Activated CD4-positive, alpha-beta T cell treated with anti-CD3 and anti-CD28 coated beads, Interleukin-2, amount 10 ng/mL, durations not matched to agents 24 days and 14 days (primary cell): ENCODE data around the gene RLF. TPM values are rescaled to one million over a fixed set of nuclear protein-coding genes. Genes with fewer than 3 reads are reported as not detected.

Experiments used
- DNase-seq: peaks from one replicate; pipeline ENCODE4 v3.0.0; 2022
- H3K27ac Mint-ChIP-seq: one replicate; pipeline ENCODE4 v1.8.0; 2022; ENCODE audit warnings: mild to moderate bottlenecking, mixed read lengths
- H3K27me3 Mint-ChIP-seq: one replicate; pipeline ENCODE4 v1.8.0; 2022; ENCODE audit warnings: mixed read lengths
- H3K36me3 Mint-ChIP-seq: one replicate; pipeline ENCODE4 v1.8.0; 2022; ENCODE audit warnings: low read depth, mild to moderate bottlenecking, mixed read lengths
- H3K4me1 Mint-ChIP-seq: one replicate; pipeline ENCODE4 v1.8.0; 2021; ENCODE audit warnings: mixed read lengths
- H3K4me3 Mint-ChIP-seq: one replicate; pipeline ENCODE4 v1.8.0; 2022; ENCODE audit warnings: mild to moderate bottlenecking, moderate library complexity, mixed read lengths
- H3K9me3 Mint-ChIP-seq: one replicate; pipeline ENCODE4 v1.8.0; 2021; ENCODE audit warnings: mixed read lengths
- intact Hi-C: fragments of 100-400 bp; cut with micrococcal nuclease; formaldehyde crosslinking; loops from one replicate; pipeline ENCODE4 v1.15.1; 2023
- total RNA-seq: library from RNA; stranded (reverse); gene quantifications from 2 replicates; pipeline ENCODE4 v1.2.3, GENCODE V29; 2022

RLF gene
- total RNA-seq, 1 donor from 2014 or later, result 21.2 TPM

DNA sequence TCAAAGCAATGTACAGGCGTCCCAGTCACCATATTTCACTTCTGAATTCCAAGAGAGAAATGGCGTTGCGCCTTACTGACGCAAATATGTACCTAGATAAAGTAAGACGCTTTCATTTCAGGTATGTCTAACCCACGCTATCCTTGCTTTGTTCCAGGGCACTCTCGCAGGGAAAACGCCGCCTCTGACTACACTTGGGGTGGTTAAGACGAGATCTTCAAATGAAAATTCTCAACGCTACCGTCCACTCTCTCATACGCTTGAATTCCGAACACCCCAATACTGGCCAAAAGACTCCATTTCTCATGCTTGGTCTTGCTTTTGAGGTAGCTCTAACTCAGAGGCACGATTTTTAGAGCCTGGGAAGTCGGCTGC lies 96.1 kb downstream of the RLF start:
- DNase-seq, result no peak
- Mint-ChIP-seq H3K4me1 (peaks cover 27% of the 10 kb centered on the region), H3K4me3 (peak overlapping the region; percentile 87), H3K9me3 (no peaks in the 10 kb centered on the region), H3K36me3 (peaks cover 32% of the 10 kb centered on the region), H3K27ac (peak overlapping the region; percentile 99), H3K27me3 (no peaks in the 10 kb centered on the region)
- intact Hi-C loops, result loop anchor here (1.0 to 5.0 kb wide), 4 partner anchors 16 to 115 kb away; partner anchors contain the start of gene SMAP2

GRCh38 chr1:40257688-40258444 lies 96.7 kb downstream of the RLF start, which contains the start of gene ZMPSTE24:
Gene ZMPSTE24 (plus strand): TSS chr1:40258236. CDS start chr1:40258272, 36 bp downstream.
- peak; percentile 98 for DNase-seq
- Mint-ChIP-seq H3K4me3 (peak within 1 kb of the TSS; percentile 87), H3K4me1 (peaks cover 31% of the 10 kb centered on the region), H3K27ac (peak within 1 kb of the TSS; percentile 99), H3K36me3 (peaks cover 36% of the 10 kb centered on the region), H3K9me3 (no peaks in the 10 kb centered on the region), H3K27me3 (no peaks in the 10 kb centered on the region)
- intact Hi-C loops, result loop anchor here (1.0 to 5.0 kb wide), 8 partner anchors 17 to 218 kb away; partner anchors contain the start of genes CAP1, RLF and SMAP2

DNA sequence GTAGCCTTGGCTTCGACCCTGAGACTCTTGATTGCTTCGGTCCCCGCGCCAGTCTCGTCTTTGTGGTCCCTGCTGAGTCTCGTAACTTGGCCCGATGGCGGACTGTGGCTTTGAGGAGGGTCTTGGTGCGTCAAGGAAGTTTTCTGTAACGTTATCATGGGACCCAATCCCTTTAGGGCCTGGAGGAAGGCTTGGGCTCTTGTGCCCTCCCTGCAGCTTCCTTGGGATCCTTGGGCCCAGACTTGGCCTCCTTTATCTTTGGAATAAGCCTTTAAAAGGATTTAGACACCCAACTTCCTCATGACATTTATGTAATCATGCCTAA lies 97.2 kb downstream of the RLF start:
- Mint-ChIP-seq H3K27ac (peak overlapping the region; percentile 99), H3K4me3 (peak overlapping the region; percentile 87), H3K36me3 (peaks cover 41% of the 10 kb centered on the region), H3K27me3 (no peaks in the 10 kb centered on the region), H3K9me3 (no peaks in the 10 kb centered on the region), H3K4me1 (peaks cover 36% of the 10 kb centered on the region)
- intact Hi-C loops, result loop anchor here (1.0 to 5.0 kb wide), 6 partner anchors 36 to 218 kb away; partner anchors contain the start of genes CAP1, RLF and SMAP2
- DNase-seq, result no peak

- Mint-ChIP-seq H3K36me3 (peaks cover 64% of the 10 kb centered on the region), H3K4me3 (peak overlapping the region; percentile 57), H3K4me1 (peaks cover 43% of the 10 kb centered on the region), H3K27me3 (no peaks in the 10 kb centered on the region), H3K27ac (peak overlapping the region; percentile 88), H3K9me3 (no peaks in the 10 kb centered on the region)
- intact Hi-C loops, result loop anchor here (1.0 to 5.0 kb wide), 5 partner anchors 23 to 138 kb away; partner anchors contain the start of gene RLF
- DNase-seq, result no peak
Measured at GRCh38 chr1:40264354-40264781, 103.2 kb downstream of the RLF start.

- Mint-ChIP-seq H3K27me3 (no peaks in the 10 kb centered on the region), H3K4me3 (no peak overlapping the region), H3K4me1 (peaks cover 42% of the 10 kb centered on the region), H3K36me3 (peaks cover 62% of the 10 kb centered on the region), H3K9me3 (no peaks in the 10 kb centered on the region), H3K27ac (peak overlapping the region; percentile 5)
- intact Hi-C loops, result loop anchor here (2.0 kb wide), 2 partner anchors 50 to 78 kb away; no protein-coding TSS in a partner anchor
- DNase-seq, result no peak
Measured at GRCh38 chr1:40265298-40265697, 104.1 kb downstream of the RLF start.

DNA sequence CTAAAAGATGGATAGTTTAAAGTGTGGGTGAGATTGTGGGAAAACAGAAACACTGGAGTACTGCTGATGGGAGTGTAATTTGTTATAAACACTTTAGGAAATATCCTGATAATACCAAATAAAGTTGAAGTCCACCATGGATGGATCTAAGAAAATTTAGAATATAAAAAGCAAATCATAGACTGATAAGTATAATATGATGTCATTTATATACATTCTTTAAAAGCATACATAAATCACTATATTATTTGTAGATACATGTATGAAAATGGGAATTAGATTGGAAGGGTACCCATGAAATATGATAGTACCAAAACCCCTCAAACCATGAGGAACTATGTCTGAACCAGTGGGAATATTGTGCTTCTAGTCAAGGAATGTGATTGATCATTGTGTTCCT lies 104.7 kb downstream of the RLF start:
- H3K9me3 Mint-ChIP-seq, result no peaks in the 10 kb centered on the region
- no peak overlapping the region for H3K27ac Mint-ChIP-seq
- no peaks in the 10 kb centered on the region for H3K27me3 Mint-ChIP-seq
- peaks cover 61% of the 10 kb centered on the region for H3K36me3 Mint-ChIP-seq
- peaks cover 40% of the 10 kb centered on the region for H3K4me1 Mint-ChIP-seq
- H3K4me3 Mint-ChIP-seq, result no peak overlapping the region
- no peak for DNase-seq
- intact Hi-C loops, result loop anchor here (2.0 kb wide), 2 partner anchors 49 to 79 kb away; no protein-coding TSS in a partner anchor

- no peak for DNase-seq
- Mint-ChIP-seq H3K9me3 (no peaks in the 10 kb centered on the region), H3K27ac (no peak overlapping the region), H3K4me3 (no peak overlapping the region), H3K36me3 (peaks cover 56% of the 10 kb centered on the region), H3K27me3 (no peaks in the 10 kb centered on the region), H3K4me1 (peaks cover 38% of the 10 kb centered on the region)
- intact Hi-C loops, result no loop called here
Measured at GRCh38 chr1:40266786-40267535, 105.8 kb downstream of the RLF start.

- intact Hi-C loops, result no loop called here
- DNase-seq, result no peak
- Mint-ChIP-seq H3K9me3 (no peaks in the 10 kb centered on the region), H3K4me3 (no peak overlapping the region), H3K27me3 (no peaks in the 10 kb centered on the region), H3K4me1 (peaks cover 36% of the 10 kb centered on the region), H3K27ac (no peak overlapping the region), H3K36me3 (peaks cover 57% of the 10 kb centered on the region)
Measured at GRCh38 chr1:40267767-40268187, 106.6 kb downstream of the RLF start.

DNA sequence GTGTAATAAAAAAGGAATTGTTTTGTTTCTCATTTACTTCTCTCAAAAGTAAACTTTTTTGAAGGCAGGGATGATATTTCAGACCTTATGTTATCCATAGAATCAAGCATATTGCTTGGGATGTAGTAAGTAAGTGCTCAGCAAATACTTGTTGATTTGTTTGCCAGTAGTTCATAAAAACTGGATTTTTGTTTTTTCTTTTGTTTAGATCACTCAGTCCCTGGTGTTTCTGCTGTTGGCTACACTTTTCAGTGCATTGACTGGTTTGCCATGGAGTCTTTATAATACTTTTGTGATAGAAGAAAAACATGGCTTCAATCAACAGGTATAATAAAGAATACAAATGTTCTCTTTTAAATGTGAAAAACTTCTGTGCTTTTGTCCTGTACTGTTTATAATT lies 107.0 kb downstream of the RLF start:
- H3K4me3 Mint-ChIP-seq, result no peak overlapping the region
- intact Hi-C loops, result no loop called here
- H3K9me3 Mint-ChIP-seq, result no peaks in the 10 kb centered on the region
- no peaks in the 10 kb centered on the region for H3K27me3 Mint-ChIP-seq
- peaks cover 57% of the 10 kb centered on the region for H3K36me3 Mint-ChIP-seq
- no peak for DNase-seq
- peaks cover 32% of the 10 kb centered on the region for H3K4me1 Mint-ChIP-seq
- H3K27ac Mint-ChIP-seq, result no peak overlapping the region

- DNase-seq, result no peak
- Mint-ChIP-seq H3K27me3 (no peaks in the 10 kb centered on the region), H3K27ac (peak overlapping the region; percentile 92), H3K4me3 (peak overlapping the region; percentile 44), H3K4me1 (peaks cover 20% of the 10 kb centered on the region), H3K36me3 (peaks cover 60% of the 10 kb centered on the region), H3K9me3 (no peaks in the 10 kb centered on the region)
- intact Hi-C loops, result no loop called here
Measured at GRCh38 chr1:40270152-40270834, 109.1 kb downstream of the RLF start.

GRCh38 chr1:40272653-40273213 lies 111.5 kb downstream of the RLF start:
- Mint-ChIP-seq H3K4me1 (peaks cover 16% of the 10 kb centered on the region), H3K9me3 (no peaks in the 10 kb centered on the region), H3K27ac (peak overlapping the region; percentile 31), H3K4me3 (no peak overlapping the region), H3K27me3 (no peaks in the 10 kb centered on the region), H3K36me3 (peaks cover 59% of the 10 kb centered on the region)
- intact Hi-C loops, result no loop called here
- no peak for DNase-seq

DNA sequence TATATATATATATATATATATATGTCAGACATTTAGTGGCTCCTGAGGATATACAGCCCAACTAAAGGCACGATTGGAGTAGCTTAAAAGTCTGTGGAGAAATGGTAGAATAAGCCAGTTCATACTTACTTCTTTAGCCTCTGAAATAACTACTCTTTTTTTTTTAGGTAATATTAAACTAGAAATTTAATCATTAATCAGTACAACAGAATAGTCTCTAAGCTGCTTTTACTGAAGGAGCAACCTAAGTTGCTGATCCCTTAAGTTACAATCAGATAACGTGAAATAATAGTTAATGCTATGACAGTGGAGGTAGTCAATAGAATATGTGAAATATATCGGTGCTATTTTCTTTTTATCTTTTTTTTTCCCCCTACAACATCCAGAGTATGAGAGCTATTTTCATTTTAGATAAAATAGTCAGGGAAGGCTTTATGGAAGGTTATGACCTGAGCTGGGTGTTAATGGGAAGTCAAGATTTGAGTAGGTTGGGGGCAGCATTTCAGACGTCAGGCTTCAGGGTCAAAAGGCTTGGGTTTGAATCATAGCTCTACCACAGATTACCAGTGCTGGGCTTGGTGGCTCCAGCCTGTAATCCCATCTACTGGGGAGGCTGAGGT lies 112.5 kb downstream of the RLF start:
- Mint-ChIP-seq H3K36me3 (peaks cover 55% of the 10 kb centered on the region), H3K4me1 (peaks cover 16% of the 10 kb centered on the region), H3K4me3 (no peak overlapping the region), H3K9me3 (no peaks in the 10 kb centered on the region), H3K27ac (no peak overlapping the region), H3K27me3 (no peaks in the 10 kb centered on the region)
- intact Hi-C loops, result no loop called here
- DNase-seq, result no peak

- H3K36me3 Mint-ChIP-seq, result peaks cover 57% of the 10 kb centered on the region
- no peaks in the 10 kb centered on the region for H3K9me3 Mint-ChIP-seq
- H3K27me3 Mint-ChIP-seq, result no peaks in the 10 kb centered on the region
- no peak for DNase-seq
- H3K4me3 Mint-ChIP-seq, result no peak overlapping the region
- H3K27ac Mint-ChIP-seq, result no peak overlapping the region
- intact Hi-C loops, result no loop called here
- H3K4me1 Mint-ChIP-seq, result peaks cover 16% of the 10 kb centered on the region
Measured at GRCh38 chr1:40274331-40274730, 113.1 kb downstream of the RLF start.
